ENCODE results near the gene TRIM33. TPM values are rescaled to one million over a fixed set of nuclear protein-coding genes. Genes with fewer than 3 reads are reported as not detected.

TRIM33 gene
- total and polyA plus RNA-seq, 2 of the 13 experiments (the other 11 are each of a cell fraction or from before 2014, with no cell fraction given), result 35.5 to 42.2 TPM

GRCh38 chr1:114511032-114511785 is at the start of gene TRIM33 (continued):
- TF ChIP-seq AGO2 (optimal IDR thresholded peaks at IDR 0.05; ENCODE audit: low read depth, low read length) (no peak), ZNF749 (CRISPR knock-in tag; IDR thresholded peaks at IDR 0.05; ENCODE audit: borderline replicate concordance) (peak; percentile 82; the same call in 1 of the 2 replicates), CREB3 (CRISPR knock-in tag; IDR thresholded peaks at IDR 0.05) (no peak), SALL2 (CRISPR knock-in tag; IDR thresholded peaks at IDR 0.05) (no peak), EP300 (IDR thresholded peaks at IDR 0.05; ENCODE audit: low read depth in 2 of 2, low read length in 2 of 2) (no peak), EP300 (CRISPR knock-in tag; IDR thresholded peaks at IDR 0.05; ENCODE audit: borderline replicate concordance) (0 out of 2 replicates have a peak, but pooled peaks have one; percentile 8), ATF1 (CRISPR knock-in tag; IDR thresholded peaks at IDR 0.05) (no peak), U2AF1 (optimal IDR thresholded peaks at IDR 0.05; ENCODE audit: low read depth, low read length) (no peak), TBX2 (CRISPR knock-in tag; IDR thresholded peaks at IDR 0.05; ENCODE audit: borderline replicate concordance) (peak; percentile 58; the same call in 1 of the 2 replicates), ZNF597 (CRISPR knock-in tag; IDR thresholded peaks at IDR 0.05) (no peak), RXRA (CRISPR knock-in tag; IDR thresholded peaks at IDR 0.05) (0 out of 2 replicates have a peak, but pooled peaks have one; percentile 37), NR2F2 (IDR thresholded peaks at IDR 0.05; ENCODE audit: borderline replicate concordance, low read depth) (peak; percentile 36; the same call in 1 of the 2 replicates), ZNF264 (CRISPR knock-in tag; IDR thresholded peaks at IDR 0.05) (peak; percentile 44; the same call in 1 of the 2 replicates), TARDBP (CRISPR knock-in tag; IDR thresholded peaks at IDR 0.05) (peak; percentile 30; the same call in 1 of the 2 replicates), HOXA7 (CRISPR knock-in tag; IDR thresholded peaks at IDR 0.05) (no peak), NPAS2 (CRISPR knock-in tag; IDR thresholded peaks at IDR 0.05; ENCODE audit: borderline replicate concordance) (no peak), ZFP1 (CRISPR knock-in tag; IDR thresholded peaks at IDR 0.05) (0 out of 2 replicates have a peak, but pooled peaks have one; percentile 16)
- TF ChIP-seq, protein P1, sequence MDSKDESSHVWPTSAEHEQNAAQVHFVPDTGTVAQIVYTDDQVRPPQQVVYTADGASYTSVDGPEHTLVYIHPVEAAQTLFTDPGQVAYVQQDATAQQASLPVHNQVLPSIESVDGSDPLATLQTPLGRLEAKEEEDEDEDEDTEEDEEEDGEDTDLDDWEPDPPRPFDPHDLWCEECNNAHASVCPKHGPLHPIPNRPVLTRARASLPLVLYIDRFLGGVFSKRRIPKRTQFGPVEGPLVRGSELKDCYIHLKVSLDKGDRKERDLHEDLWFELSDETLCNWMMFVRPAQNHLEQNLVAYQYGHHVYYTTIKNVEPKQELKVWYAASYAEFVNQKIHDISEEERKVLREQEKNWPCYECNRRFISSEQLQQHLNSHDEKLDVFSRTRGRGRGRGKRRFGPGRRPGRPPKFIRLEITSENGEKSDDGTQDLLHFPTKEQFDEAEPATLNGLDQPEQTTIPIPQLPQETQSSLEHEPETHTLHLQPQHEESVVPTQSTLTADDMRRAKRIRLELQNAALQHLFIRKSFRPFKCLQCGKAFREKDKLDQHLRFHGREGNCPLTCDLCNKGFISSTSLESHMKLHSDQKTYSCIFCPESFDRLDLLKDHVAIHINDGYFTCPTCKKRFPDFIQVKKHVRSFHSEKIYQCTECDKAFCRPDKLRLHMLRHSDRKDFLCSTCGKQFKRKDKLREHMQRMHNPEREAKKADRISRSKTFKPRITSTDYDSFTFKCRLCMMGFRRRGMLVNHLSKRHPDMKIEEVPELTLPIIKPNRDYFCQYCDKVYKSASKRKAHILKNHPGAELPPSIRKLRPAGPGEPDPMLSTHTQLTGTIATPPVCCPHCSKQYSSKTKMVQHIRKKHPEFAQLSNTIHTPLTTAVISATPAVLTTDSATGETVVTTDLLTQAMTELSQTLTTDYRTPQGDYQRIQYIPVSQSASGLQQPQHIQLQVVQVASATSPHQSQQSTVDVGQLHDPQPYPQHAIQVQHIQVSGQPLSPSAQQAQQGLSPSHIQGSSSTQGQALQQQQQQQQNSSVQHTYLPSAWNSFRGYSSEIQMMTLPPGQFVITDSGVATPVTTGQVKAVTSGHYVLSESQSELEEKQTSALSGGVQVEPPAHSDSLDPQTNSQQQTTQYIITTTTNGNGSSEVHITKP (CRISPR knock-in tag; IDR thresholded peaks at IDR 0.05; ENCODE audit: low read depth), result no peak
